Measurements from ENCODE around the gene ARL15.

DNA sequence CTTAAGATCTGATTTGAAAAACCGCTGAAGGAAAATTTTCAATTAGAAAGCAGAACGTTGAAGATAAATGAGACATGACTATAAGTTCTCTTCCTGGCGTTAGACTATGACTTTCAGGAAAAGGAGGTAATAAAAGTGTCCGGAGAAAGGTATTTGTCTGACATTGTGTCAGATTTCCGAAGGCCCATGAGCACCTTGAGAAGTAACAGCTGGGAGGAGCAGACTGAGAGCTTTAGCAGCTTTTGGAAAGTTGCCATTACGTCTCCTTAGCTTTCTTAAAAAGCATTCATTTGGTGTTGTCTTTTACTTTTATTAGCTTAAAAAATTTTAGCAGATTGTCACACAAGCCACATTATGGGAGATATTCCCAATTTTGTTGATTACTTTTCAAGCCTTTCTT is 386.4 kb downstream of the ARL15 start:
- TF ChIP-seq EGR1 (IDR thresholded peaks at IDR 0.05) (no peak), TAF1 (IDR thresholded peaks at IDR 0.05; ENCODE audit: low read depth) (no peak), EP300 (IDR thresholded peaks at IDR 0.05; ENCODE audit: borderline replicate concordance) (no peak), FOXM1 (IDR thresholded peaks at IDR 0.05; ENCODE audit: borderline replicate concordance, low read depth) (no peak), RAD21 (IDR thresholded peaks at IDR 0.05; ENCODE audit: low read depth) (no peak), YY1 (IDR thresholded peaks at IDR 0.05; ENCODE audit: low read depth) (no peak), ZBTB7A (IDR thresholded peaks at IDR 0.05; ENCODE audit: low read depth) (no peak), NFIC (IDR thresholded peaks at IDR 0.05) (no peak), CREB1 (IDR thresholded peaks at IDR 0.05; ENCODE audit: low read depth) (no peak), CEBPB (IDR thresholded peaks at IDR 0.05) (no peak), TCF12 (IDR thresholded peaks at IDR 0.05; ENCODE audit: low read depth) (no peak), TEAD4 (IDR thresholded peaks at IDR 0.05) (no peak)
- TF ChIP-seq, protein P1, sequence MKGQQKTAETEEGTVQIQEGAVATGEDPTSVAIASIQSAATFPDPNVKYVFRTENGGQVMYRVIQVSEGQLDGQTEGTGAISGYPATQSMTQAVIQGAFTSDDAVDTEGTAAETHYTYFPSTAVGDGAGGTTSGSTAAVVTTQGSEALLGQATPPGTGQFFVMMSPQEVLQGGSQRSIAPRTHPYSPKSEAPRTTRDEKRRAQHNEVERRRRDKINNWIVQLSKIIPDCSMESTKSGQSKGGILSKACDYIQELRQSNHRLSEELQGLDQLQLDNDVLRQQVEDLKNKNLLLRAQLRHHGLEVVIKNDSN (IDR thresholded peaks at IDR 0.05): no peak

All from Ishikawa (cell line).